ENCODE measurements around the gene C10orf90. TPM values are rescaled to one million over a fixed set of nuclear protein-coding genes. Genes with fewer than 3 reads are reported as not detected.

Gene C10orf90
- total RNA-seq, 1 donor from 2014 or later: not detected

DNA sequence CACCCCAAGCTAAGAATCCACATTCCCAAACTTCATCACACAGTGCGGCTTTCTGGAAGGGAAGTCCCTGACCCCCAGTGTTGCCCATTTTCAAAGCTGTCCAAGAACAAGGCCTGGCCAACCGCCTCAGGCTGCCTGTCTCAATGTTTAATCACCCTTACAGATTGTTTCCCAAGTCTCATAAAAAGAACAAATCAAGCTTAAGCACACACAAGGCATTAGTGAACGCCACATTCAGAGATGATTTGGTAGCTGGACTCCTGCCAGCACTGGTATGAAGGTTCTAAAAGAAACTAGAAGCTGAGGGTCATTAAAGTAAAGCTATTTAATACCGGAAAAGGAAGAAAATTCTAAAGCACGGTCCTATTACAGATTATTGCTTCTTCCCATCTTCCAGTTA, 35.6 kb downstream of the C10orf90 start:
- no peak for DNase-seq (ENCODE audit: low read depth in 2 of 2)

DNA sequence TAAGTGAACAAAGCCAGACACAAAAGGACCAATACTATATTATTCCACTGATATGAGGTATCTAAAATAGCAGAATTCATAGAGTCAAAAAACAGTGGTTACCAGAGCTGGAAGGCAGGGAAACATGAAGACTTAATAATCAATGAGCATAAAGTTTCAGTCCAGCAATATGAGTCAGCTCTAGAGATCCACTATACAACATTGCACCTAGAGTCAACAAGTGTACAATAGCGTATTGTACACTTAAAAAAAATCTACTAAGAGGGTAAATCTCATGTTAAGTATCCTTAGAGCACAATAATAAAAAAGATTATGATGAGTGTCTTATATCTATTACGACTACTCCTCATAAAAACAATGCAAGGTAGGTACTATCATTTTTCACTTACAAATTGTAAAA, 36.1 kb downstream of the C10orf90 start:
- DNase-seq (ENCODE audit: low read depth in 2 of 2): no peak

DNA sequence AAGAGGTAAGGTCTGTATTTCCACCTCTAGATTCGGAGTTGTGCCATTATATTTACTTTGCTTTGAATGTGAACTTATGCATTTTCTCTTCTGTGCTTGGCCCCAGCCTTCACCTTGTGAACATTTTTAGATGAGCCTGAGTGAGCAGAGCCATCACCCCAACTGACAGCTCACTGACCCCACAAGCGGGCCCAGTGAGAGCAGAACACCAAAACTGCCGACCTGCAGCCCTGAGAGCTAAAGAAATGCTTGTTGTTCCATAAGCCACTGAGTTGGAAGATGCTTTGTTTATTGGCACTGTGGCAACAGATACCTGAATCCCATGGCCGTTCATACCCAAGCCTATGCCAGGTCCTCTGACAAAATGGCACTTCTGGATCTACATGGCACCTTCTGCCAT, 37.8 kb downstream of the C10orf90 start:
- DNase-seq (ENCODE audit: low read depth in 2 of 2): no peak

DNA sequence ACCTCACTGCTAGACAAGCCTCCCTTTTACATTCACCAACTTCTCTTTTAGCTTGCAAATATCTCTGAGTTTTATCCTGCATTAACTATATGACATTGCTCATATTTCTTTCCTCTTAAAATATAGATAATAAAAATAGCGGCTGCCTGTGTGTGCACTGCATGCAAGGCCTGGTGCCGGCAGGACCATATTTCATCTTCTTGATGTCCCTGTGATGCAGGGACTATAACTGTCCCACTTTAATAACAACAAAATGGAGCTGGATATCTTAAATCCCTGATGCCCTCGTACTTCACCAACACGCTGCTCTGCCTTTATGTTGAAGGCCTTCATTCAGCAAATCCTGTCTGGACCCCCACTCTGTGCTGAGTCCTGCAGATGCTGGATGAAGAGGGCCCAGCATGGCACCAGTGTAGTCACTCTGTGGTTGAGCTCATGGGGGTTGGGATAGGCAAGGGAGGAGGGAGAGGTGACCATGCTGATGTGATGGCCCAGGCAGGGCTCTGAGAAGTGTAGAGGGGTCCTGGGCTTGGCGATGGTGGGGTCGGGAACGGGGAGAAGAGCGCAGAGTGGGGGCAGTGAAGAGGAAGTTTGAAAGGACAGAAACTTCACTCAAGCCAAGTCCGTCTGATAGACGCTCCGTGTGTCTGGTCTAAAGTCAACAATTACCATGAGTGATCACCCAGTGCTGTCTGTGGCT, 40.4 kb downstream of the C10orf90 start:
- DNase-seq (ENCODE audit: low read depth in 2 of 2): no peak

DNA sequence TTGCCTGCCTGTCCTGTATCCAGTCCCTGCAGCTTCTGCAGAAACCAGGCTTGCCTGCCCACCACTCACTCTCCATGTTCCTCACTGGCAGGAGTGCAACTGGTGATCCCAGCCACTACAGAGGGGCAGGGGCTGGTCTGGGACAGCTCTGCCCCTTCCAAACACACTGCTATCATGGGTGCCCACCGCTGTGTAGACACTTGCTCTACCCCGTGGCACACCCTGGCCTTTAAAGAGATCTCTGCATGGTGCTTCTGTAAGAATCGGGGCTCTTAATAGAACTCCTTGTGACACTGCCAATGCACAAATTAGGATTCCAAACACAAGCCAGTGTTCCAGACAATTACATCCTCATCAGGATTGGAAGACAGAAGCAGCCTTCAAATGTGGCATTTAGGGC, 41.7 kb downstream of the C10orf90 start:
- no peak for DNase-seq (ENCODE audit: low read depth in 2 of 2)

DNA sequence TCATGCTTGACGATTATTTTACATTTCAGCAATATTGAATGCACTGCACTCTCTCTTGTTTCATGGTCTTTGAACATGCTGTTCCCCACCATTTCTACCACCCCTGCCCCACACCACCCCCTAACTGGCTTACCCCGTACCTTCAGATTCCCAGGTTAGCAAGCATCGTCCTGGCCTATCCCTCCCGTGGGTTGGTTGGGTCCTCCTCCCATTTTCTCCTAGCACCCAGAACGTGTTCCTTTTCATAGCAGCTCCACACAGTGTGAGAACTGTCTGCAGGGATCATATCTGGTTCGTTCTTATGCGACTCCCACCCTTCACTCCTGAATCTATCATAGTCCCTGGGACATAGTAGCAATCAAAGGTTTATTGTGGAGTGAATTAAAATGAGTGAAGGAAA, 48.6 kb downstream of the C10orf90 start:
- no peak for DNase-seq (ENCODE audit: low read depth in 2 of 2)

DNA sequence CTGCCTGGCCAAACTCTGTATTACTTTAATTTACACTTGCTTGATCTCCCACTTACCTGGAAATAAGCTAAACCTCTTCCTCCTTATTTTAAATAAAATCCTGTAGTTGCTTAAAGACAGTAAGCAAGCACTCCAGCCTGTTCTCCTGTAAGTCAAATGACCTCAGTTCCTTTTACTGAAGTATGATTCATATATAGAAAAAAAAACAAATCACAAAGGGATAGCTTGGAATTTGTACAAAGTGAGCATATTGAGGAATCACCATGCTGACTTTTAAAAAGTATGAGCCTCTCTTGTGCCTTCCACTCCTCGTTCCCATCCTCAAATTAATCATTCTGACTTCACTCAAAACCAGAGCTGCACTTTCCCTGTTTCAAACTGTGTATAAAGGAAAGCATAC, 52.0 kb downstream of the C10orf90 start:
- no peak for DNase-seq (ENCODE audit: low read depth in 2 of 2)

DNA sequence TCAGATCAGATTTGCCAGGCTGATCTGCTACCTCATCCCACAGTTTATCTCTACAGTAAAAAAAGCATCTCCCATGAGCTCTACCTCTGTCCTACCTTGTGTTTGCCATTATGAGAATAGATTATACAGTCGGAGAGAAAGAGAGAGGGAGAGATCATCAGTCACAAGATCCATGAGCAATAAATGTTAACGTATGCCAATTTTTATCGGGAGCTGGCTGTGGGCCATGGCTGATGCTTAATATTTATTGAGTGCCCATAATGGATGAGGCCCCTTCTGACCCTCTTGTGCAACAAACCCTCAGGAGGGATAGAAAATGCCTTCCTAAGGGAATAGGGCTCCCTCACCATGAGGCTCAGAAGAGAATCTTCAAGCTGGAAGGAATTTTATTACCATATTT, 52.8 kb downstream of the C10orf90 start:
- no peak for DNase-seq (ENCODE audit: low read depth in 2 of 2)

DNA sequence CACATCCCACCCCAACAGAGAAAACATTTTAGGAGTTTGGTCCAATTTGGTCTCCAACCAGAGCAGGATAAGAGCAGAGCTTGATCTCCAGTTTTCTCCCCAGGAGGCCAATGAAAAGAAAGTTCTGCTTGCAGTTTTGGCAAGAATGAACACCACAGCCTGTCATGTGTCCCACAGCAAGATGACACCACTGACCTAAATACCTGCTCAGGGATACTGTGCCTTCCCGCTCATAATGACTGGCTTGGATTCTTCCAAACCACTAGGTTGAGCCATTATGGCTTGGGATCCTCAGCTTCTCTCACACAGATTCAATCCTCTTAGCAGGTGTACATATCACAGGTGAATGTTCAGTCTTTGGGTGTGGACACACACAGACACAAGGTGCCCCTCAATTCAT, 53.3 kb downstream of the C10orf90 start:
- no peak for DNase-seq (ENCODE audit: low read depth in 2 of 2)

DNA sequence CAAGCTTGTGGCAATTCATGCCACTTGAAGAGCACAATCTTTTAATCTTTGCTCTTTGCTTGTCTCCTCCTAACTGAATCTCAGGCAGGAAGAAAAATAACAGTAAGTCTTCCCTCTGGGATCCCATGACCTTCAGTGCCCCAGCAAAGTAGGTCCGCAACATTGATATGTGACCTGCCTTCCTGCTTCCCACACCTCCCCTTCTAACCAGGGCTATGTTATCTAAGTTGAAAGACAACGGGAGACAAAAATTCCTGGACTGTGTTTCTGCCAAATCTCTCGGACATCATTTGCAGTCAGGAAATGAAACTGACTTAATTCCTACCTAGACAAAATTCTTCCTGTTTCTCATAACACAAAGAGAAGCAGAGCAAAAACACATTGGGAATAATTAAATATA, 53.8 kb downstream of the C10orf90 start:
- peak in 1 of 2 donors; percentile 7 for DNase-seq (ENCODE audit: low read depth in 2 of 2)

DNA sequence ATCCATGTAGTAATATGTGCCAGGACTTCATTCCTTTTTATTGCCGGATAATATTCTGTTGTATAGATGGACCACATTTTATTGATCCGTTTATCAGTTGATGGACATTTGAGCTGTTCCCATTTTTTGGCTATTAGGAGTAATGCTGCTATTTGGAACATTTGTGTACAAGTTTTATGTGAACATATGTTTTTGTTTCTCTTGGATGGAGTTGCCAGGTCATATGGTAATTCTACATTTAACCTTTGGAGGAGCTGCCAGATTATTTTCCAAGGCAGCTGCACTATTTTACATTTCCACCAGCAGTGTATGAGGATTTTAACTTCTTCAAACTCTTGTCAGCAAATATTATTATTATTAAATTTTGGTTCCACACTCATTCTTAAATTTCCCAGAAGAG, 59.2 kb downstream of the C10orf90 start:
- DNase-seq (ENCODE audit: low read depth in 2 of 2): no peak

DNA sequence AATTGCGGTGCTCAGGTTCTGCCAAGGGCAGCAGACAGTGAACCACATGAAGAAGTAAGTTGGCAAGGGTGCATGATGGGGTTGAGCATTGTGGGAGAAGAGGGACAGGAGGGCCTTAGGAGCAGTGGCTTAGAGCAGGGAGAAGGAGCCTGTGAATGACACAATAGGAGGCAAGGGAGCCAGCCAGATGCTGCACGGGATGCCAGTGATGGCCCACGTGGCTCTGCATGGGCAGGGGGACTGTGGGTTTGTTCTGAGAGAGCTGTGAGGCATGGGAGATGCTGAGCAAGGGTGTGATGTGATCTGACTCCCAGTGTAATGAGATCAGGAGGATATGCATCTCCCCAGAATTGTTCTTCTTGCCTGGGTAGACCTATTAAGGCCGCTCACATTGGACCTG, 60.9 kb downstream of the C10orf90 start:
- DNase-seq (ENCODE audit: low read depth in 2 of 2): no peak

DNA sequence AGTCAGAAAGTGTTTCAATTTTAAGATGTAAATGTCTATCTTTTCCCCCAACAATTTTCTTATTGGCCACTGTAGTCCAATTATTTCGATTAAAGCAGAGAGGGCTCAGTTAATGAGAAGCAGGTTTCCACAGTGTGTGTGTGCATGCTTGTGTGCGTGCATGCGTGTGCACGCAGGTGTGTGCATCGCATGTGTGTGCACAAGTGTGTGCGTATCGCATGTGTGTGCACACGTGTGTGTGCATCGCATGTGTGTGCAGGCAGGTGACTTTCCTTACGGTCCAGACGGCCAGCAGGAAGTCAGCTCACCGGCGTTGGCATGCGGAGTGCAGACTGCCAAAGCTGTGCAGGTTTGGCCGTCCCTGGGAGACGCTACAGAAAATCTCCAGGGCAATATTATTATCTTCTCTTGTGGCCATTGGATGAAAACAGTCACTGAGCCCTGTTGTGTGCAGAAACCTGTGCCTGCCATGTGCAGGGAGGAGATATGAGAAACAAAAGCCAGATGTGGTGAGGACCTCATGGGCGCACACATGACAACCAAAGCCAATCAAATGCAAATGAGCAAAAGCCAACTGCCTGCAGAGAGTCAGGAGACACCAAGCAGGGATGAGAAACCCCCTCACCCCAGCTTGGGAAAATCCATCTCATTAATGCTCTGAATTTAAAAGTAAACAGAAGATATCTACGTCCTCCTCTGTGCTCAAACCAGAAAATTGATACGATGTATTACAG, 70.4 kb downstream of the C10orf90 start:
- DNase-seq (ENCODE audit: low read depth in 2 of 2): no peak

DNA sequence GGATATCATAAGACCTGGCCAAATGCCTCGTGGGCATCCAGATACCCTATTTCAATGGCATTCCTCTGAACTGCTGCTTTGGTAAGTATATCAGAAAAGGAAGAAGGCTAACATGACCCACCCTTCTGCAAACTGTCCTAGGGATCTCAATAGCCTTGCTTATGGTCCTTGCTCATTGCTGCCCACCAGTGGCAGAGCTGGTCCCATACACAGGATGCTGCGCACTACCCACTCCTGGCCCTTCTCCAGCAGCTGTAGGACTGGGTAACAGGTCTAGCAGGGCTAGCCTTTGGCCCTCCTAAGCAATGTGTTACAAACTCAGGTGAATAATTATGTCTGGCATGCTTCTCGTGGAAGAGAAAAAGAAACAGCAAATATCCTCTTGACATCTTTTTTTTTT, 72.5 kb downstream of the C10orf90 start:
- peak; percentile 10 to 14 for DNase-seq (ENCODE audit: low read depth in 2 of 2)

DNA sequence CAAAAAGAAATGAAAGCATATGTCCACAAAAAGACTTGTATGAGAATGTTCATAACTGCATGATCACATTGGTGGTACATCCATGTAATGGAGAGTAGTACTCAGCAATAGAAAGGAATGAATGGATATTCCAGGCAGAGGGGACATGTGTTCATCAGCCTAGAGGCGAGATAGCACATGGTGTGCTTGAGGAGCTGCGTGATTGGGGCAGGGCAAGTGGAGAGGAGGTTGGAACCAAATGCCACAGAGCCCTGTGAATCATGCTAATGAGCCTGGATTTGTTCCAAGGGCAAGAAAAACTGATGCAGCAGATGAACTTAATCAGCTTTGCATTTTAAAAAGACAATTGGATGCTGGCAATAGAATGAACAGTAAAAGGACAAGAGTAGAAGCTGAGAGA, 73.3 kb downstream of the C10orf90 start:
- DNase-seq (ENCODE audit: low read depth in 2 of 2): no peak

DNA sequence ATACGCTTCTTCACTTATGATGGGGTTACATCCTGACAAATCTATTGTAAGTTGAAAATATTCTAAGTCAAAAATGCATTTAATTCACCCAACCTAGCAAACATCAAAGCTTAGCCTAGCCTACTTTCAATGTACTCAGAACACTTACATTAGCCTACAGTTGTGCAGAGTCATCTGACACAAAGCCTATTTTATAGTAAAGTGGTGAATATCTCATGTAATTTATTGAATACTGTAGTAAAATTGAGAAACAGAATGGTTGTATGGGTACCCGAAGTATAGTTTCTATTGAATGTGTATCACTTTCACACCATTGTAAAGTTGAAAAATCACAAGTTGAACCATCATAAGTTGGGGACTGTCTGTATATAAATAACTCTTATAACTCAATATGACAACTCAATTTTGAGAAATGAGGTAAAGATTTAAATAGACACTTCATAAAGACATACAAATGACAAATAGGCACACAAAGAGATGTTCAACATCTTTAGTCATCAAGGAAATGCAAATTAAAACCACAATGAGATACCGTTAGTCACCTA, 73.9 kb downstream of the C10orf90 start:
- DNase-seq (ENCODE audit: low read depth in 2 of 2): no peak

DNA sequence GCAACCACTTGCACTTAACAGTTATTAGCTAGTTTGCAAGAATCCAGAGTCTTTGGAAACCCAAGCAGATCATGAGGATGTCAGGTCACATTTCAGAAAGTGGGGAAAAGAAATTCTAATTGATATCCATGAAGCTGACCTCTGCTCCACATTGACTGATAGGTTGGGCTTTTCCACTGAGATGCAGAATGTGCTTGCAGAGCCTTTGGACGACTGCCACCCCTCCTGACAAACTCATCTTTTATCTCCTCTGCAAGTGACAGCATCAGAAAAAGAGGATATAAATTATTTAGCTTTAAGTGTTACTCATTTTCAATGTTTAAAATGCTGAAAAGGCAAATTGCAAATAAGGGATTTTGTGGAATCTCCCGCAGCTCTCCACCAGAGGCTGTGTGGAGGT, 75.3 kb downstream of the C10orf90 start:
- DNase-seq (ENCODE audit: low read depth in 2 of 2): no peak

DNA sequence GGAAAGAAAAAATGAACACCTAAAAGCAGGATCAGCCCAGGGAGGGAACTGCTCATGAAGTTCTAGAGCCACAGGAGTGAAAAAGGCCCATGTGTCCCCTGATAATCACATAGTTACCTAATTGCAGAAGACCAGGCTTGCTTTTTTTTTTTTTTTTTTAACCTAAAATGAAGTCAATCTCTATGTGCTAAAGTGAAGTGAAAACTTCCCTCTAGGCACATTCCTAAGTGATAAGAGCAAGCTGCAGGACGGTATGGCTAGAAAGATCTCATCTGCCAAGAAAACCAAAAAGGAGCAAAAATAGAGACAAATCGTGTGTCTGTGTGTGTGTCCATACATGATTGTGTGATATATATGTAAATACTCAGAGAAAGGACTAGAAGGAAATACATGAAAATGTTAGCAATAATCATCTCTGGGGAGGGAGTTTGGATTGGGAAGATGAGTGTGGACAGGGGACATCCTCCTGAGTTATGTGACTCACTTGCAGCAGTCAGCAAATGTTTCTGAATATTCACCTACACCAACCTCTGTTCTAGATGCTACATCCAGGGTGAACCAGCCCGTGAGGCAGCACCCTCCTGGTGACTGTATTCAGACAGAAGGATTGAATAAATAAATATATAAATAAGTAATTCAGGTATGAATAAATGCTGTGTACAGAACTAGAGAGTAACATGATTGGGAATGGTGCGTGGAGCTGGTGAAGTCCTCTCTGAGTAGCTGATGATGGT, 76.4 kb downstream of the C10orf90 start:
- DNase-seq (ENCODE audit: low read depth in 2 of 2): no peak

DNA sequence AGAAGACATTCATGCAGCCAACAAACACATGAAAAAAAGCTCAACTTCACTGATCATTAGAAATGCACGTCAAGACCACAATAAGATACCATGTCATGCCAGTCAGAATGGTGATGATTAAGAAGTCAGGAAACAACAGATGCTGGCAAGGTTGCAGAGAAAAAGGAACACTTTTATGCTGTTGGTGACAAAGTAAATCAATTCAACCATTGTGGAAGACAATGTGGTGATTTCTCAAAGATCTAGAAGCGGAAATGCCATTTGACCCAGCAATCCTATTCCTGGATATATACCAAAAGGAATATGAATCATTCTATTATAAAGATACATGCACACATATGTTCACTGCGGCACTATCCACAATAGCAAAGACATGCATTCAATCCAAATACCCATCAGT, 77.6 kb downstream of the C10orf90 start:
- DNase-seq (ENCODE audit: low read depth in 2 of 2): no peak

DNA sequence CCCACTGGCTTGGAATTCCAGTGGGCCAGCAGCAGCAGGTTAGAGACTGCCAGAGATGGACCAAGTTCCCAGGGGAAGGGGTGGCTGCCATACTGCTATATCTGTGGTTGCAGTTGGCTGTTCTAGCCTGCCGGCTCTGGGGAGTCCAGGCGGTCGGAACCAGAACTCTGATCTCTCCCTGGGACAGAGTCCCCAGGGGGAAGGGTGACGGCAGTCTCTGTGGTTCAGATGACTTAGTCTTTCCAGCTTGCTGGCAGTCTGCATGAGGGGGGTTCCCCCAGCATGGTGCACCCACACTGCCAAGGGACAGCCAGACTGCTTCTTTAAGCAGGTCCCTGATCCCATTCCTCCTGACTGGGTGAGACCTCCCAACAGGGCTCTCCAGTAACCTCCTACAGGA, 82.5 kb downstream of the C10orf90 start:
- DNase-seq (ENCODE audit: low read depth in 2 of 2): no peak

DNA sequence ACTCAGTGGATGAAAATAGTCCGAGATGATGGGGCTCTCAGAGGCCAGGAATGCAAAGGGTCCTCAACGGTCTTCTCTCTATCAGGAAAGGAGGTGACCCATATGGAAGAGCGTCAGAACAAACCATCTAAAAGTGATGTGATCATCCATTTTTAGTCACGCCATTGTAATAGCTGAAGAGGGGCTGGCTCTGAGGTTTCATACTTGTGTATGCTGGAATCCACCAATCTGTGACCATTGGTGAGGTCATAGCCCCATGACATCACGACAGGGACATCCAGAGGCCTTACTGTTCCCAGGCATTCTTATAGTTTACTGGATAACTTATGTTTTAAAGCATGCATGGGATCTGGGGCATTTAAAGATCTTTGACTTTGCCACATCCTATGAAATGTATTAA, 83.6 kb downstream of the C10orf90 start:
- no peak for DNase-seq (ENCODE audit: low read depth in 2 of 2)

DNA sequence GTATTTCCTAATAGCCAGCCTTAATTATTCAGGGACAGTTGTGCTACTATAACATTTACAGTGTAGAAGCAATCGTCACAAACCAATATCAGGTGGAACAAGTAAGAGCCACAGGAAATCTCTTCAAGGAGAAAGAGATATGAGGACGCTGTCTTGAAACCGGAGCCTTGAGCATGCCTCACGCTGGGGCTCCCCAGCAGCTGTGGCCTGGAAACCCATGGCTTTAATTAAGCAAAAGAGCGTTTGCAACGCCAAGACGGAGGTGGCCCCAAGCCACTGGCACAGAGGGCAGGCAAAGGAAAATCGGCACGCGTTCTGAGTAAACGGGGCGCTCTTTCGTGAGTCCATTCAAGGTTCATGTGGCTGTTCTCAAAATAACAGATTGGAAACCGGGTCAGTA, 84.4 kb downstream of the C10orf90 start:
- DNase-seq (ENCODE audit: low read depth in 2 of 2): no peak

Measured in lung microvascular endothelial cell (primary cell).